ENCODE data around the gene CEMIP2.

CEMIP2 gene

DNA sequence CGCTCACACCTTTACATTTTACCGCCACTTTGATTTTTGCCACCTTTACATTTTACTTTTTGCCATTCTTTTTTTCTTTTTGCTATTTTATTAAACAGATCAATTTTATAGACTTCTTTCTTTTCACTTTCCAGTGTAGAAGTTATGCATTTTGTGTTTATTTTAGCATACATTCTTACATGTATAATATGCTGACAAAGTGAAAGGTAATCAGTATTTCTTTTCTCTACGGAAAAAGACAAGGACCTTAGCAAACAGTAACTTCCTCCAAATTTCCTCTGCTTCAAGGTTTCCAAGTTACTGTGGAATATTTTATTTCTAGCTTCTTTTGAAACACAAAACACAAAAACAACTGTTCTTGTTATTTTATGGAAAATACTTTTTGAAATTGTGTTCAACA lies 97.0 kb downstream of the CEMIP2 start:
- TF ChIP-seq, protein P1, sequence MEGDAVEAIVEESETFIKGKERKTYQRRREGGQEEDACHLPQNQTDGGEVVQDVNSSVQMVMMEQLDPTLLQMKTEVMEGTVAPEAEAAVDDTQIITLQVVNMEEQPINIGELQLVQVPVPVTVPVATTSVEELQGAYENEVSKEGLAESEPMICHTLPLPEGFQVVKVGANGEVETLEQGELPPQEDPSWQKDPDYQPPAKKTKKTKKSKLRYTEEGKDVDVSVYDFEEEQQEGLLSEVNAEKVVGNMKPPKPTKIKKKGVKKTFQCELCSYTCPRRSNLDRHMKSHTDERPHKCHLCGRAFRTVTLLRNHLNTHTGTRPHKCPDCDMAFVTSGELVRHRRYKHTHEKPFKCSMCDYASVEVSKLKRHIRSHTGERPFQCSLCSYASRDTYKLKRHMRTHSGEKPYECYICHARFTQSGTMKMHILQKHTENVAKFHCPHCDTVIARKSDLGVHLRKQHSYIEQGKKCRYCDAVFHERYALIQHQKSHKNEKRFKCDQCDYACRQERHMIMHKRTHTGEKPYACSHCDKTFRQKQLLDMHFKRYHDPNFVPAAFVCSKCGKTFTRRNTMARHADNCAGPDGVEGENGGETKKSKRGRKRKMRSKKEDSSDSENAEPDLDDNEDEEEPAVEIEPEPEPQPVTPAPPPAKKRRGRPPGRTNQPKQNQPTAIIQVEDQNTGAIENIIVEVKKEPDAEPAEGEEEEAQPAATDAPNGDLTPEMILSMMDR (IDR thresholded peaks at IDR 0.05), result no peak

DNA sequence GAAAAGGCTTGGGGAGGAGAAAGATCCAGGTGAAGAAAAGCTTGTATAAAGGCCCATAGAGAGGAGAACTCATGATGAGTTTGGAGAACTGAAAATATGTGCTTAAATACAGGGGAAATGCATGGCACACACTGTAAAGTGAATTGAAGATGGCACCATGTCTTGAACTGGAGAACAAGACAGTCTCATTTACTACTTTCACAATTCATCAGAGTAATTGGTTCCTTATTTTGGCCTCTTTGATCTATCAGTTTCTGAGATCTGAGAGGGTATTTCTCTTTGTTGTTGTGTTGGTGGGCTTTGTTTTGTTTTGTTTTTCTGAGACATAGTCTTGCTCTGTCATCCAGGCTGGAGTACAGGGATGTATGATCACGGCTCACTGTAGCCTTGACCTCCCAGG lies 98.2 kb downstream of the CEMIP2 start:
- TF ChIP-seq, protein P1 (IDR thresholded peaks at IDR 0.05), result no peak

DNA sequence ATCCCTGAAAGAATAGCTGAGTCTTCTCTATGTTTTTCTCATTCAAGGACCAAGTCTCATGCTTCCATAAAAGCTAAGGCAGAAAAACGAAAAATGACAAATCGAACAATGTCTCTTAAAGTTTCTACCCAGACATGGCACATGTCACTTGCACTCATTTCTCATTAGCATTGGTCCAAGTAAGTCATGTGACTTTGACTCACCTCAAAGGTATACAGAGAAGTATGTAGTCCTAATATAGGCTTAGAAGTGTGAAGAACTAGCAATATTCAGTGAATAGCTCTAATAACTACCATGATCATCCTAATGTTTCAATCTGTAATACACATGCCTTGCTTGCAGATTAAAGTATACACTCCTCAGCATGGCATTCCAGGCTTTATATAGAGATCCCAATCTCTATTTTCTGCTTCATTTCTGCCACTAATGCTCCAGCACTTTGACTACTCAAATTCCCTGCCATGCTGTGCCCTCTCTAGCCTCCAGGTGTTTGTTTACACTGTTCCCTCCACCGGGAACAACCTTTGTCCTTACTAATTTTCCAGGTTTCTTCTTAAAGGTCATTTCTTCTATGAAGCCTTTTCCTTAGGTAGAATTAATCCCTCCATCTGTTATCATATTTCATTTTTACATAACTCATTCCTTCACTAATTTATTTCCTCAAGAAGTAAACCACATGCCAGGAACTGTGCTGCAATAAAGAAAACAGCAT lies 98.9 kb downstream of the CEMIP2 start:
- TF ChIP-seq, protein P1 (IDR thresholded peaks at IDR 0.05), result no peak

DNA sequence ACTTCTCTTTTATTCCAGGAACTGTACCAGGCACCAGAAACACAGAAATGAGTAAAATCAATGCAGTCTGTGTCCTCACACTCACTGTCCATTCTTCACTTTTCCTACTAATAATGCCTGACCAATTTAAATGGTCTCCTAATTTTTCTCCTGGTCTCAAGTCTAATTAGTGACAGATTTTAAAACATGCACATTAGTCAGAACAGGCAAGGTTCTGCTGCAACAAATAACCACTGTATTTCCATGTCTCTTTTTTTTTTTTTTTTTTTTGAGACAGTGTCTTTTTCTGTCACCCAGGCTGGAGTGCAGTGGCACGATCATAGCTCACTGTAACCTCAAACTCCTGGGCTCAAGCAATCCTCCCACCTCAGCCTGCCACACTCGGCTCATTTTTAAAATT lies 99.6 kb downstream of the CEMIP2 start:
- TF ChIP-seq, protein P1 (IDR thresholded peaks at IDR 0.05), result no peak

DNA sequence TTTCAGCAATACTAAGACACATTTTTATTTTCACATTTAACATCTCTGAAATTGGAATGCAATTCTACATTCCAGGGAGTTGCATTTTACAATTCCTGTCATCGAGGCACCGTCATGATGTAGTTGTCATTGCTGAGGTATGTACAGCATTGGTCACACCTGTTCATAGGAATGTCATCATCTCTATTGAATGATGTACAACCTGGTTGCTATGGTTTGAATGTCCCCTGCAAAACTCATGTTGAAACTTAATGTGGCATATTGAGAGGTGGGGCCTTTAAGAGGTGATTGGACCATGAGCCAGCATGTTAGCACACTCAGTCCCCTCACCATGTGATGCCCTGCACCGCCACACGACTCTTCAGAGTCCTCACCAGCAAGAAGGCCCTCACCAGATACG lies 103.1 kb downstream of the CEMIP2 start:
- TF ChIP-seq, protein P1 (IDR thresholded peaks at IDR 0.05), result no peak

DNA sequence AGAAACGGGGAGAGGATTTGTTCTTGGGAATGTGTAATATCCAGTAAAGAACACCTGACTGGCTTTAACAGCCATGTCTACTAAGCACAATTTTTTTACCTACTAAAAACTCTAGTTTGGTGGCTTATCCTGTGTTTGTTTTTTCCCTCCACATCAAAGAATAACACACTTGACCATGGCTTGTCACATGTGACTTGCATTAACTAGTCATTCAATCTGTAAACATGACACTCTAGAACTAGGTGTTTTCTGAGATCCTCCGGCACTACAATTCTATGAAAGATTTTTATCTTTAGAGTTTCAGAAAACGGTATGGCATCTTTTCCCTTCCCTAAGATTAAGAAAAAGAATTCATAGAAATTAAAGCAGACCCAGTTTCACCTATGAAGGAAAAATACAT lies 103.7 kb downstream of the CEMIP2 start:
- TF ChIP-seq, protein P1 (IDR thresholded peaks at IDR 0.05), result no peak

DNA sequence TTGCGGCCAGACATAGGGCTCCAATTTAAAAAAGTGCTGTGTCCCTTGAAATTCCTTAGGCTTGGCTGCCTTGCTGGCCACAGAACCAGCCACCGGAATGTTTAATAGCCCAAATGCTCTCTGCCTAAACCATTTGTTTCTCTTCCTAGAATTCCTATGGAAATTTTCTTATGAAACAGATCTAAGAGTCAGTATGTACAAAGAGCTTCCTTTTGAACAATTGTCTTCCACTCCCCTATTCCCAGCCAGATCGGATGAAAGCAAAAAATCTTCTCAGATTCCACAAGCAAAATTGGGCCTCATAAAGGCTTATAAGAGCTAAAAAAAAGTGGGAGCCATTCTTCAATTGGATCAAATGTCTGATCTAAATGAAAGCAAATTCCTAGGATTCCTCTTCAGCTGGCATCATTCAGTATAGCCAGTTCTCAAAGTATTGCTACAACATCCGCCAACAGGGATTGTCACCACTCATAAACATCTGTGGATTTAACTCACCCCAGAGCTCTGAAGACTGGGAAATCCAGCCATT lies 104.3 kb downstream of the CEMIP2 start:
- TF ChIP-seq, protein P1 (IDR thresholded peaks at IDR 0.05), result no peak
